Astrocyte (in vitro differentiated cells and primary cell): ENCODE data around the gene ANKRD18B.

Experiments used
- CTCF ChIP-seq: IDR thresholded peaks from 2 replicates; pipeline ENCODE4 v1.5.1; 2011; ENCODE audit warnings: low read depth, mild to moderate bottlenecking, inconsistent platforms, low read length, moderate library complexity; ENCODE audit not compliant: insufficient read depth
- EZH2 ChIP-seq: IDR thresholded peaks from 2 replicates; pipeline ENCODE4 v1.6.1; 2012; ENCODE audit warnings: mild to moderate bottlenecking, low read length, inconsistent platforms; ENCODE audit not compliant: insufficient read depth

- TF ChIP-seq EZH2 (no peak), CTCF (no peak)
These were observed 17.3 kb upstream of the ANKRD18B start for GRCh38 chr9:33506626-33507370.
